ENCODE measurements around the gene OR1F1.

DNA sequence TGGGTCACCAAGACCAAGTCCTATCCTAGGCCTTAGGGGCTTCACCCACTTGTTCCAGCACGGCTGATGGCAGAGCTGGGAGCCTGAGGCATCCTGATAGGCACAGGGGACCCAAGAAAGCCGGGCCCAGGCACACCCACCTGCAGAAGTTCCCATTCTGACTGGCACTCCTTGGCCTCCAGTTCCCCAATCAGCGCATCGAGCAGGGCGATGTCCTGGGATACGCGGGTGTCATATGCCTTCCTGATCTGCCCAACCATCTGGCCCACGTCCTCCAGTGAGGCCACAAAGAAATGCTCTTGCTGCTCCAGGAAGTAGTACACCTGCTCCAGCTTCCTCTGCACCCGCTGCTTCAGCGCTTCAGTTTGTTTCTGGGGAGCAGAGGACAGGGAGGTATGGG is 58.9 kb downstream of the OR1F1 start:
- no peak for TF ChIP-seq CTCF (conservative IDR thresholded peaks at IDR 0.05; ENCODE audit: low read depth, low read length)
- no peak for TF ChIP-seq EZH2 (IDR thresholded peaks at IDR 0.05; ENCODE audit: borderline replicate concordance, low read depth, low read length, poor library complexity, severe bottlenecking)

Data from A673 (cell line).